H1 (cell line): Measurements from ENCODE around the gene JAKMIP1. TPM values are rescaled to one million over a fixed set of nuclear protein-coding genes. Genes with fewer than 3 reads are reported as not detected.

Experiments
- CTCF ChIA-PET: fragments of 300-600 bp; sonication (Branson Sonifier 250); formaldehyde crosslinking; loops from one replicate; lab custom pipeline; 2021; ENCODE audit not compliant: partially characterized antibody; lab: Charles Lee
- POLR2A ChIA-PET: fragments of 300-600 bp; sonication (Branson Sonifier 250); formaldehyde crosslinking; loops from one replicate; lab custom pipeline; 2021; ENCODE audit warnings: inconsistent platforms; ENCODE audit not compliant: partially characterized antibody; lab: Charles Lee
- DNase-seq, 2 experiments: peaks; one replicate each; pipeline versions ENCODE4 v3.0.0 to v3.0.0-alpha.2; 2010 to 2022; ENCODE audit warnings: low spot score in 2 of 2, low read depth in 1 of 2, mixed read lengths in 1 of 2
- FAIRE-seq: peaks from 2 replicates; lab custom pipeline; 2011; peaks lifted over from hg19 to GRCh38; lab: Jason Lieb, UNC
- H2AFZ ChIP-seq: 2 replicates; pipeline ENCODE4 v1.8.1; 2012; ENCODE audit warnings: low read length, inconsistent platforms
- H2AK5ac ChIP-seq: 2 replicates; pipeline ENCODE4 v1.6.1; 2013; ENCODE audit warnings: low read depth, low read length
- H2BK120ac ChIP-seq: replicated peaks from 2 replicates; pipeline ENCODE3; 2013; ENCODE audit warnings: low read depth, low read length, inconsistent platforms
- H2BK12ac ChIP-seq: 2 replicates; pipeline ENCODE4 v1.6.1; 2013; ENCODE audit warnings: low read depth, low read length
- H2BK15ac ChIP-seq: 2 replicates; pipeline ENCODE4 v1.6.1; 2013; ENCODE audit warnings: low read length
- H2BK20ac ChIP-seq: 2 replicates; pipeline ENCODE4 v1.6.1; 2013; ENCODE audit warnings: low read length
- H2BK5ac ChIP-seq: 2 replicates; pipeline ENCODE4 v1.6.1; 2013; ENCODE audit warnings: low read depth, low read length
- H3K14ac ChIP-seq: 2 replicates; pipeline ENCODE4 v1.6.1; 2013; ENCODE audit warnings: inconsistent platforms; ENCODE audit not compliant: insufficient read length
- H3K18ac ChIP-seq: 2 replicates; pipeline ENCODE4 v1.6.1; 2013; ENCODE audit warnings: low read length; ENCODE audit errors: extremely low read depth
- H3K23ac ChIP-seq: 2 replicates; pipeline ENCODE4 v1.6.1; 2013; ENCODE audit warnings: inconsistent platforms; ENCODE audit not compliant: insufficient read length
- H3K23me2 ChIP-seq: 2 replicates; pipeline ENCODE4 v1.6.1; 2013; ENCODE audit warnings: low read depth, low read length
- H3K27ac ChIP-seq: 2 replicates; pipeline ENCODE4 v1.6.1; 2011; ENCODE audit warnings: low read depth, low read length, inconsistent platforms
- H3K27me3 ChIP-seq, 4 experiments: replicated peaks in 1 of 4; 1 replicate in 1 of 4; 2 replicates in 3 of 4; pipeline versions ENCODE4 v1.6.1 to v1.8.1; 2011 to 2013; ENCODE audit warnings: low read length in 3 of 4, mild to moderate bottlenecking in 3 of 4, inconsistent platforms in 2 of 4, mixed read lengths in 2 of 4, moderate library complexity in 1 of 4; ENCODE audit not compliant: control insufficient read depth in 3 of 4, insufficient read depth in 3 of 4; ENCODE audit errors: extremely low read depth in 1 of 4
- H3K36me3 ChIP-seq, 4 experiments: 2 replicates each; pipeline versions ENCODE4 v1.6.1 to v1.8.1; 2011 to 2013; ENCODE audit warnings: mild to moderate bottlenecking in 4 of 4, low read length in 3 of 4, moderate library complexity in 2 of 4, control low read depth in 1 of 4, inconsistent platforms in 1 of 4; ENCODE audit not compliant: insufficient read depth in 4 of 4, control insufficient read depth in 2 of 4
- H3K4ac ChIP-seq: replicated peaks from 2 replicates; pipeline ENCODE3; 2013; ENCODE audit warnings: low read length, low read depth, mixed read lengths, inconsistent platforms; ENCODE audit not compliant: insufficient read length
- H3K4me1 ChIP-seq, 4 experiments: replicated peaks in 1 of 4; 1 replicate in 1 of 4; 2 replicates in 3 of 4; pipeline versions ENCODE4 v1.6.1 to v1.8.1; 2011 to 2013; ENCODE audit warnings: low read length in 3 of 4, inconsistent platforms in 2 of 4, mixed read lengths in 1 of 4; ENCODE audit not compliant: insufficient read depth in 4 of 4, control insufficient read depth in 3 of 4
- H3K4me2 ChIP-seq, 2 experiments: 2 replicates each; pipeline versions ENCODE4 v1.6.1 to v1.8.1; 2011 to 2013; ENCODE audit warnings: low read depth in 2 of 2, low read length in 2 of 2, control low read depth in 1 of 2, inconsistent platforms in 1 of 2, mild to moderate bottlenecking in 1 of 2; ENCODE audit not compliant: insufficient read depth in 1 of 2
- H3K4me3 ChIP-seq, 4 experiments: fragments of 200-600, 300-600 bp in 1 of 4; sonication (generic), shearing (Covaris generic), sonication (Bioruptor Twin) in 1 of 4; 2 replicates each; pipeline versions ENCODE4 v1.5.1 to v1.8.1; 2011 to 2016; ENCODE audit warnings: low read length in 4 of 4, low read depth in 3 of 4, control low read depth in 2 of 4, inconsistent platforms in 2 of 4, mild to moderate bottlenecking in 2 of 4, mixed read lengths in 1 of 4, moderate library complexity in 1 of 4; ENCODE audit not compliant: insufficient read depth in 2 of 4; ENCODE audit errors: extremely low read depth in 1 of 4
- H3K56ac ChIP-seq: replicated peaks from 2 replicates; pipeline ENCODE3; 2013; ENCODE audit warnings: low read depth, mild to moderate bottlenecking, mixed read lengths, low read length, inconsistent platforms; ENCODE audit not compliant: insufficient read length
- H3K79me1 ChIP-seq: 2 replicates; pipeline ENCODE4 v1.6.1; 2013; ENCODE audit warnings: low read depth, low read length, control low read depth
- H3K79me2 ChIP-seq, 2 experiments: 2 replicates each; pipeline versions ENCODE4 v1.6.1 to v1.8.1; 2012 to 2013; ENCODE audit warnings: low read length in 2 of 2, mild to moderate bottlenecking in 2 of 2, inconsistent platforms in 1 of 2; ENCODE audit not compliant: insufficient read depth in 2 of 2, control insufficient read depth in 1 of 2
- H3K9ac ChIP-seq, 4 experiments: replicated peaks in 1 of 4; 1 replicate in 1 of 4; 2 replicates in 3 of 4; pipeline versions ENCODE4 v1.6.1 to v1.8.1; 2011 to 2013; ENCODE audit warnings: low read depth in 3 of 4, low read length in 3 of 4, control low read depth in 2 of 4, mild to moderate bottlenecking in 2 of 4, moderate library complexity in 2 of 4, inconsistent platforms in 1 of 4; ENCODE audit errors: extremely low read depth in 1 of 4
- H3K9me3 ChIP-seq, 2 experiments: 2 replicates each; pipeline versions ENCODE4 v1.6.1 to v1.8.1; 2012 to 2013; ENCODE audit warnings: mild to moderate bottlenecking in 2 of 2, moderate library complexity in 2 of 2, control low read depth in 1 of 2, inconsistent platforms in 1 of 2, low read depth in 1 of 2, low read length in 1 of 2, mixed read lengths in 1 of 2; ENCODE audit not compliant: insufficient read depth in 2 of 2
- H4K20me1 ChIP-seq, 2 experiments: replicated peaks in 1 of 2; 2 replicates each; pipeline versions ENCODE3 to v1.8.1; 2011 to 2013; ENCODE audit warnings: inconsistent platforms in 2 of 2, low read length in 2 of 2, mild to moderate bottlenecking in 1 of 2; ENCODE audit not compliant: insufficient read depth in 2 of 2, control insufficient read depth in 1 of 2
- H4K5ac ChIP-seq: 2 replicates; pipeline ENCODE4 v1.6.1; 2013; ENCODE audit warnings: low read length, low read depth, mixed read lengths, inconsistent platforms; ENCODE audit not compliant: insufficient read length
- H4K8ac ChIP-seq: 2 replicates; pipeline ENCODE4 v1.8.0; 2013; ENCODE audit warnings: mild to moderate bottlenecking, moderate library complexity, low read length, inconsistent platforms; ENCODE audit not compliant: insufficient read depth; ENCODE audit errors: extremely low read depth
- H4K91ac ChIP-seq: replicated peaks from 2 replicates; pipeline ENCODE3; 2013; ENCODE audit warnings: low read length, mixed read lengths, inconsistent platforms; ENCODE audit not compliant: insufficient read length
- CBX8 ChIP-seq: fragments of 300-800, 300-1000 bp; sonication (generic); IDR thresholded peaks from 2 replicates; pipeline ENCODE4 v1.7.1; 2016; ENCODE audit warnings: low read depth, low read length, borderline replicate concordance
- CHD1 ChIP-seq: IDR thresholded peaks from 2 replicates; pipeline ENCODE4 v1.6.1; 2012; ENCODE audit warnings: low read depth, low read length, improper control_type of control experiment
- EGR1 ChIP-seq: IDR thresholded peaks from 2 replicates; pipeline ENCODE4 v1.6.1; 2011; ENCODE audit warnings: low read depth, low read length, borderline replicate concordance
- NRF1 ChIP-seq: IDR thresholded peaks from 2 replicates; pipeline ENCODE4 v1.6.1; 2011; ENCODE audit warnings: mild to moderate bottlenecking, low read depth, low read length, improper control_type of control experiment
- POLR2AphosphoS5 ChIP-seq: IDR thresholded peaks from 2 replicates; pipeline ENCODE4 v1.6.1; 2011; ENCODE audit warnings: low read depth, low read length
- POU5F1 ChIP-seq: IDR thresholded peaks from 2 replicates; pipeline ENCODE4 v1.6.1; 2011; ENCODE audit warnings: low read depth, mild to moderate bottlenecking, low read length, moderate library complexity
- TBP ChIP-seq: IDR thresholded peaks from 2 replicates; pipeline ENCODE4 v1.6.1; 2011; ENCODE audit warnings: low read depth, low read length, improper control_type of control experiment
- TCF12 ChIP-seq: IDR thresholded peaks from 2 replicates; pipeline ENCODE4 v1.6.1; 2011; ENCODE audit warnings: low read depth, mild to moderate bottlenecking, low read length
- WGBS, 2 experiments: shearing (Covaris generic) in 1 of 2; methylation state at CpG; one replicate each; pipeline versions ENCODE4 v1.1.6 to v1.1.7; 2013 to 2015; ENCODE audit warnings: low lambda C conversion rate in 2 of 2, mixed read lengths in 2 of 2, inconsistent platforms in 1 of 2, low coverage in 1 of 2, missing lambda C conversion rate in 1 of 2; ENCODE audit not compliant: insufficient replicate concordance in 2 of 2, insufficient coverage in 1 of 2, insufficient read length in 1 of 2; ENCODE audit errors: extremely low coverage in 1 of 2, missing lambda C conversion rate in 1 of 2; 5-methylcytosine and 5-hydroxymethylcytosine counted together
- polyA plus RNA-seq, 7 experiments: library from polyadenylated mRNA; depleted of rRNA in 3 of 7; stranded (reverse) in 5 of 7; unstranded in 2 of 7; fragments of >200 nt in 5 of 7; fragments of 200-250 nt in 2 of 7; gene quantifications; 1 replicate in 5 of 7; 2 replicates in 1 of 7; 4 replicates in 1 of 7; pipeline versions ENCODE4 v1.2.1 to v1.2.3, GENCODE V29; 2011 to 2013; ENCODE audit warnings: missing spikeins in 2 of 7, mixed read lengths in 2 of 7
- total RNA-seq: library from RNA; stranded (reverse); fragmentation: NEBNext Ultra II Directional; extraction: Animal tissue kit (Norgen Biotek cat#: 25700); gene quantifications from 2 replicates; pipeline ENCODE4 v1.2.1, GENCODE V29; 2021
- TF ChIP-seq, protein P1 (sequence below), 3 experiments: IDR thresholded peaks; 1 replicate in 2 of 3; 2 replicates in 1 of 3; pipeline versions ENCODE4 v1.5.1 to v1.6.1; 2011; ENCODE audit warnings: low read length in 3 of 3, mild to moderate bottlenecking in 3 of 3, inconsistent platforms in 2 of 3, low read depth in 1 of 3, moderate library complexity in 1 of 3; ENCODE audit not compliant: insufficient read depth in 1 of 3; ENCODE audit errors: control extremely low read depth in 1 of 3

The JAKMIP1 gene
- total and polyA plus RNA-seq, 2 of the 8 experiments (the other 6 are each of a cell fraction or from before 2014, with no cell fraction given) = 2.5 to 4.4 TPM

DNA sequence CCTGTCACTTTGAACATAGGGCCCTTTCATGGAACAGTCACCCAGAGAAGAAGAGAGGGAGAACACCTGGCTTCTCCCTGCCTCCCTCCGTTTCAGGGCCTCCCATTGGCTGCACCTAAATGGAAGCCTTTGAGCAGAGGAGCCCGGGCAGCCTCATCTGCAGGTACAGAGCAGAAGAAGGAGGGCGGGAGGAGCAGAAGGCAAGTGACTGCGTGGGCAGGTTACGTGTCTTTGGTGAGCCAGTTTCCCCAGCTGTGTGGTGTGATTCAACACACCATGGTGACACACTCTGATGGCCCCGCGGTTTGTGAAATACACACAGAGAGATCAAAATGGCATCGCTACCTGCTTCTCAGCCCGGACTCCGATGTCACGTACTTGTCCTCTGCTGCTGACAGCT, 182.5 kb downstream of the JAKMIP1 start:
- H4K91ac ChIP-seq = no peak overlapping the region
- ChIA-PET CTCF (interaction anchor here (1.1 to 6.8 kb wide), 7 partner anchors 9 to 310 kb away, joined by 3 to 74 read pairs (median 5); no protein-coding TSS in a partner anchor), POLR2A (no interaction called here)
- H3K79me1 ChIP-seq = no peaks in the 10 kb centered on the region
- FAIRE-seq = no peak
- no peaks in the 10 kb centered on the region for H3K36me3 ChIP-seq
- H3K23me2 ChIP-seq = no peaks in the 10 kb centered on the region
- H3K79me2 ChIP-seq = no peaks in the 10 kb centered on the region
- no peak overlapping the region for H3K14ac ChIP-seq
- no peak overlapping the region for H3K4me3 ChIP-seq
- no peak overlapping the region for H2AK5ac ChIP-seq
- TF ChIP-seq POLR2AphosphoS5 (no peak), NRF1 (no peak), TCF12 (no peak), EGR1 (no peak), CBX8 (no peak), POU5F1 (no peak), CHD1 (no peak), TBP (no peak)
- TF ChIP-seq, protein P1, sequence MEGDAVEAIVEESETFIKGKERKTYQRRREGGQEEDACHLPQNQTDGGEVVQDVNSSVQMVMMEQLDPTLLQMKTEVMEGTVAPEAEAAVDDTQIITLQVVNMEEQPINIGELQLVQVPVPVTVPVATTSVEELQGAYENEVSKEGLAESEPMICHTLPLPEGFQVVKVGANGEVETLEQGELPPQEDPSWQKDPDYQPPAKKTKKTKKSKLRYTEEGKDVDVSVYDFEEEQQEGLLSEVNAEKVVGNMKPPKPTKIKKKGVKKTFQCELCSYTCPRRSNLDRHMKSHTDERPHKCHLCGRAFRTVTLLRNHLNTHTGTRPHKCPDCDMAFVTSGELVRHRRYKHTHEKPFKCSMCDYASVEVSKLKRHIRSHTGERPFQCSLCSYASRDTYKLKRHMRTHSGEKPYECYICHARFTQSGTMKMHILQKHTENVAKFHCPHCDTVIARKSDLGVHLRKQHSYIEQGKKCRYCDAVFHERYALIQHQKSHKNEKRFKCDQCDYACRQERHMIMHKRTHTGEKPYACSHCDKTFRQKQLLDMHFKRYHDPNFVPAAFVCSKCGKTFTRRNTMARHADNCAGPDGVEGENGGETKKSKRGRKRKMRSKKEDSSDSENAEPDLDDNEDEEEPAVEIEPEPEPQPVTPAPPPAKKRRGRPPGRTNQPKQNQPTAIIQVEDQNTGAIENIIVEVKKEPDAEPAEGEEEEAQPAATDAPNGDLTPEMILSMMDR (IDR thresholded peaks at IDR 0.05; ENCODE audit: control extremely low read depth in 1 of 3, insufficient read depth in 1 of 3, low read depth in 1 of 3, low read length in 3 of 3) = no peak
- H2AFZ ChIP-seq = no peak overlapping the region
- H3K27me3 ChIP-seq = no peaks in the 10 kb centered on the region
- peaks cover 0 to 1% of the 10 kb centered on the region in 2 experiments for H4K20me1 ChIP-seq
- no peaks in the 10 kb centered on the region for H3K9me3 ChIP-seq
- H3K27ac ChIP-seq = no peak overlapping the region
- H2BK5ac ChIP-seq = no peak overlapping the region
- DNase-seq = no peak
- no peak overlapping the region for H3K56ac ChIP-seq
- no peak overlapping the region for H4K5ac ChIP-seq
- no peak overlapping the region for H3K4ac ChIP-seq
- WGBS, 2 experiments = 88% methylated on average over 11 of the region's 11 CpGs; no CpG with 5 or more reads in 1 of the 2 experiments
- H3K18ac ChIP-seq = no peak overlapping the region
- H3K9ac ChIP-seq = no peak overlapping the region
- no peak overlapping the region for H2BK120ac ChIP-seq
- no peak overlapping the region for H2BK12ac ChIP-seq
- no peak overlapping the region for H3K4me2 ChIP-seq
- H3K4me1 ChIP-seq = peaks cover 0 to 8% (median 5%) of the 10 kb centered on the region in 4 experiments; a peak in 6 of 7 replicates
- no peak overlapping the region for H2BK20ac ChIP-seq
- no peak overlapping the region for H2BK15ac ChIP-seq
- no peak overlapping the region for H4K8ac ChIP-seq
- no peak overlapping the region for H3K23ac ChIP-seq
